Panc1 (cell line): ENCODE results near the gene ZBED4.

ENCODE experiments used
- TCF7L2 ChIP-seq: IDR thresholded peaks from 2 replicates; pipeline ENCODE4 v1.6.1; 2011; ENCODE audit warnings: mild to moderate bottlenecking, low read depth, low read length, inconsistent platforms
- TF ChIP-seq, protein P1 (sequence below): fragments of 450-650 bp; IDR thresholded peaks from 2 replicates; pipeline ENCODE4 v1.5.1; 2017; ENCODE audit warnings: mild to moderate bottlenecking
- TF ChIP-seq, protein P2 (sequence below), 2 experiments: IDR thresholded peaks; 2 replicates each; pipeline ENCODE4 v1.6.1; 2011 to 2012; ENCODE audit warnings: low read depth in 2 of 2, control low read depth in 1 of 2, low read length in 1 of 2, mild to moderate bottlenecking in 1 of 2, moderate library complexity in 1 of 2; ENCODE audit not compliant: insufficient read depth in 1 of 2

DNA sequence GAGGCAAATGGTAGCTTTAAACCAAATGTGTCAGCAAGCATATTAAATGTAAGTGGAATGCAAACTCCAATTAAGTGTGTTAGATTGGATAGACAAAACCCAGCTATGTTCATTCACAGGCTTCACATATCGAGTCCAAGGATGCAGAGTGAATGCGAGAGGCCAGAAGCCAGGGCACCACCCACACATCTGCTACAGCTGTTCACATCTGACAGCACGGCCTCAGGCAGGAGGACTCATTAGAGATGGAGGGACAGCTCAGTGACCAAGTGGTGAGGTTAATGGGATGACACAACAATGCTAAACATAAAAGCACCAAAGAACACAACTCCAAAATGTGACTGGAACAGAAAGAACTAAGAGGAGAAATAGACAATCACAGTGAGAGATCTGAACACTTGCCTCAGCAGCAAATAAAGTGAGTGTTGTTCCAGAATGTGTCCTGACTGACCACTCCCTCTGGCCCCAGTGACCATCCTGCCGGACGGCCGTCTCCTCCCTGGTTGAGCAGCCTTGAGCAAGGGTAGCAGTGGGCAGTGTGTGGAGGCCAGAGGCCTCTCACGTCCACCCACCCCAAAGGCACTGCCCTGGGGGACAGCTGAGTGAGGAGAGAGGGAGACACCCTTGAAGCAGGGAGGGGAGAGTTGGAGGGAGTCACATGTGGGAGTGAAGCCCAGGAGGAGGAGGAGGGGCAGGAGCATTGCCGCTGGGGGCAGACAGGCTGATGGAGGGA lies 40.8 kb downstream of the ZBED4 start:
- TF ChIP-seq, protein P1, sequence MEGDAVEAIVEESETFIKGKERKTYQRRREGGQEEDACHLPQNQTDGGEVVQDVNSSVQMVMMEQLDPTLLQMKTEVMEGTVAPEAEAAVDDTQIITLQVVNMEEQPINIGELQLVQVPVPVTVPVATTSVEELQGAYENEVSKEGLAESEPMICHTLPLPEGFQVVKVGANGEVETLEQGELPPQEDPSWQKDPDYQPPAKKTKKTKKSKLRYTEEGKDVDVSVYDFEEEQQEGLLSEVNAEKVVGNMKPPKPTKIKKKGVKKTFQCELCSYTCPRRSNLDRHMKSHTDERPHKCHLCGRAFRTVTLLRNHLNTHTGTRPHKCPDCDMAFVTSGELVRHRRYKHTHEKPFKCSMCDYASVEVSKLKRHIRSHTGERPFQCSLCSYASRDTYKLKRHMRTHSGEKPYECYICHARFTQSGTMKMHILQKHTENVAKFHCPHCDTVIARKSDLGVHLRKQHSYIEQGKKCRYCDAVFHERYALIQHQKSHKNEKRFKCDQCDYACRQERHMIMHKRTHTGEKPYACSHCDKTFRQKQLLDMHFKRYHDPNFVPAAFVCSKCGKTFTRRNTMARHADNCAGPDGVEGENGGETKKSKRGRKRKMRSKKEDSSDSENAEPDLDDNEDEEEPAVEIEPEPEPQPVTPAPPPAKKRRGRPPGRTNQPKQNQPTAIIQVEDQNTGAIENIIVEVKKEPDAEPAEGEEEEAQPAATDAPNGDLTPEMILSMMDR, result no peak
- TF ChIP-seq, protein P2, sequence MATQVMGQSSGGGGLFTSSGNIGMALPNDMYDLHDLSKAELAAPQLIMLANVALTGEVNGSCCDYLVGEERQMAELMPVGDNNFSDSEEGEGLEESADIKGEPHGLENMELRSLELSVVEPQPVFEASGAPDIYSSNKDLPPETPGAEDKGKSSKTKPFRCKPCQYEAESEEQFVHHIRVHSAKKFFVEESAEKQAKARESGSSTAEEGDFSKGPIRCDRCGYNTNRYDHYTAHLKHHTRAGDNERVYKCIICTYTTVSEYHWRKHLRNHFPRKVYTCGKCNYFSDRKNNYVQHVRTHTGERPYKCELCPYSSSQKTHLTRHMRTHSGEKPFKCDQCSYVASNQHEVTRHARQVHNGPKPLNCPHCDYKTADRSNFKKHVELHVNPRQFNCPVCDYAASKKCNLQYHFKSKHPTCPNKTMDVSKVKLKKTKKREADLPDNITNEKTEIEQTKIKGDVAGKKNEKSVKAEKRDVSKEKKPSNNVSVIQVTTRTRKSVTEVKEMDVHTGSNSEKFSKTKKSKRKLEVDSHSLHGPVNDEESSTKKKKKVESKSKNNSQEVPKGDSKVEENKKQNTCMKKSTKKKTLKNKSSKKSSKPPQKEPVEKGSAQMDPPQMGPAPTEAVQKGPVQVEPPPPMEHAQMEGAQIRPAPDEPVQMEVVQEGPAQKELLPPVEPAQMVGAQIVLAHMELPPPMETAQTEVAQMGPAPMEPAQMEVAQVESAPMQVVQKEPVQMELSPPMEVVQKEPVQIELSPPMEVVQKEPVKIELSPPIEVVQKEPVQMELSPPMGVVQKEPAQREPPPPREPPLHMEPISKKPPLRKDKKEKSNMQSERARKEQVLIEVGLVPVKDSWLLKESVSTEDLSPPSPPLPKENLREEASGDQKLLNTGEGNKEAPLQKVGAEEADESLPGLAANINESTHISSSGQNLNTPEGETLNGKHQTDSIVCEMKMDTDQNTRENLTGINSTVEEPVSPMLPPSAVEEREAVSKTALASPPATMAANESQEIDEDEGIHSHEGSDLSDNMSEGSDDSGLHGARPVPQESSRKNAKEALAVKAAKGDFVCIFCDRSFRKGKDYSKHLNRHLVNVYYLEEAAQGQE (IDR thresholded peaks at IDR 0.05; ENCODE audit: insufficient read depth in 1 of 2, low read depth in 2 of 2, low read length in 1 of 2), result no peak
- TF ChIP-seq TCF7L2, result no peak
